ENCODE data around the gene MBOAT2.

DNA sequence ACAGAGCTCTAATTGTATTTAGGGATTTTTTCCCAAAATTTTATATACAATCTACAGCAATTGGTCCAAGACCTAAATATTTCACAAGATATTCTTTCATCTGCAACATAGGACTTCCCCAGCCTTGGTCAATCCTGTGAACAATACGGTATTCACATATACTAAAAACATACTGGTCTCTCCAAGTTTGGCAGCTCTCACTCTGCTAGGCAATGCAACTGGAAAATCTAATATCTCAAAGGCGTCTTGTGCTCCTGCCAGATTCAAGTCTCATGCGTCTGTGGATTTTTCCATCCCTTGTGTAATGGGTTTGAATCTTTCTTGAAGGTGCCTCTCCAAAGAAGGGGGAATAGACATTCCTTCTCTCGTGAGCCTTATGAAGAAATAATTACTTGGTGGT lies 27.4 kb upstream of the MBOAT2 start:
- TF ChIP-seq, protein P1, sequence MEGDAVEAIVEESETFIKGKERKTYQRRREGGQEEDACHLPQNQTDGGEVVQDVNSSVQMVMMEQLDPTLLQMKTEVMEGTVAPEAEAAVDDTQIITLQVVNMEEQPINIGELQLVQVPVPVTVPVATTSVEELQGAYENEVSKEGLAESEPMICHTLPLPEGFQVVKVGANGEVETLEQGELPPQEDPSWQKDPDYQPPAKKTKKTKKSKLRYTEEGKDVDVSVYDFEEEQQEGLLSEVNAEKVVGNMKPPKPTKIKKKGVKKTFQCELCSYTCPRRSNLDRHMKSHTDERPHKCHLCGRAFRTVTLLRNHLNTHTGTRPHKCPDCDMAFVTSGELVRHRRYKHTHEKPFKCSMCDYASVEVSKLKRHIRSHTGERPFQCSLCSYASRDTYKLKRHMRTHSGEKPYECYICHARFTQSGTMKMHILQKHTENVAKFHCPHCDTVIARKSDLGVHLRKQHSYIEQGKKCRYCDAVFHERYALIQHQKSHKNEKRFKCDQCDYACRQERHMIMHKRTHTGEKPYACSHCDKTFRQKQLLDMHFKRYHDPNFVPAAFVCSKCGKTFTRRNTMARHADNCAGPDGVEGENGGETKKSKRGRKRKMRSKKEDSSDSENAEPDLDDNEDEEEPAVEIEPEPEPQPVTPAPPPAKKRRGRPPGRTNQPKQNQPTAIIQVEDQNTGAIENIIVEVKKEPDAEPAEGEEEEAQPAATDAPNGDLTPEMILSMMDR (IDR thresholded peaks at IDR 0.05), result no peak
- no peak for TF ChIP-seq POLR2A (IDR thresholded peaks at IDR 0.05)

Data from testis (tissue), 2 donors.